Activated naive CD4-positive, alpha-beta T cell treated with anti-CD3 and anti-CD28 coated beads, Interleukin-2, amount 50 U/mL, for 16 hours (primary cell): Measurements from ENCODE around the gene KRTAP10-6.
A peak's percentile ranks its signal among the peaks of the same experiment; 100 is the strongest.
"Not testable (repeated sequence)": the region's sequence is repeated elsewhere in the genome, so short reads cannot be mapped to it uniquely, and the experiment has no call there.

Experiments
- DNase-seq: peaks from one replicate; pipeline ENCODE4 v3.0.0-alpha.2; 2020

Gene KRTAP10-6

DNA sequence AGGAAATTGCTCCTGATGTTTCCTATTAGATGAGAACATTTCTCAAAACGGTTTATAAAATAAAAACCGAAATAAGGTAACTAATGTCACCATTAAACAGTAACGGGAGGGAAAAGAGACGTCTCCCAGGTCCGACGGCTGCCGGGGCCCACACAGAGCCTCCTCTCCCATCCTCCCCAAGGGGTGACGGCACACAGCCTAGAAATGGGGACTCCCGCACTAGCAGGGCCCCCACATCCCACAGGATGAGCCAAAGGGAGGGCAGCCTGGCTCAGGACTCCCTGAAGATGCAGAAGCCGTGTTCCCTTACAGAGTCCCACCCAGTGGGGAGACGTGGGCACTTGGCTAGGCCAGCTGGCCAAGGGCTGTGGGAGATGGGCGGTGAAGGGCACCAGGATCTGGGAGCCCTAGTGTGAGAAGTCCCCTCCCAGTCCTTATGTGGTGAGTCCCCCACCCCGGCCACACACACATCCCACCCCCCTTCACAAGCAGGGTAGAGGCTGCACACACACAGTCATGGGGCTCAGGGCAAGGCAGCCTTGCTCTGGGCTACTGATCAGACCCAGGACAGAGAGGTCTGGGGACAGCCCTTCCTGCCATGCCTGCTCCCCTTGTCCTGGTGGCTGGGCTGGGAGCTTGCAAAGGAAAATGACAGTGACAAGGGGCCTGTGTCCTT lies 37.0 kb downstream of the KRTAP10-6 start:
- DNase-seq = no peak

DNA sequence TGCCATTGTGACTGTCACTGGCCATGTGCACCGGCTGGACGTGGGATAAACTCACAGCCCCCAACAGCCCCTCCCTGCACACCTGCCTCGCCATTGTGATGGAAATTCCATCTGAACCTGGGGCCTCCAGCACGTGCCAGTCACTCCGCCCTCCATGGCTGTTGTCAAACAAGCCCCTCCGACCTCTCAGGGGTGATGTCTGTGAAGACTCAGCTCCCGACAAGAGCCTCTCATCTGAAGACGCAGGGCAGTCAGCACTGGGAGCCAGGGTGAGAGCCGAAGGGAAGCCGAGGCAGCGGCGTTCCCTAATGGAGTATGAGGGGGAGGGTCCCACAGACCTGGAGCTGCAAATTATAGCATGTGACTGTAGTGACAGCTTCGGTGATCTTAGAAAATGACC lies 39.6 kb downstream of the KRTAP10-6 start:
- no peak for DNase-seq

DNA sequence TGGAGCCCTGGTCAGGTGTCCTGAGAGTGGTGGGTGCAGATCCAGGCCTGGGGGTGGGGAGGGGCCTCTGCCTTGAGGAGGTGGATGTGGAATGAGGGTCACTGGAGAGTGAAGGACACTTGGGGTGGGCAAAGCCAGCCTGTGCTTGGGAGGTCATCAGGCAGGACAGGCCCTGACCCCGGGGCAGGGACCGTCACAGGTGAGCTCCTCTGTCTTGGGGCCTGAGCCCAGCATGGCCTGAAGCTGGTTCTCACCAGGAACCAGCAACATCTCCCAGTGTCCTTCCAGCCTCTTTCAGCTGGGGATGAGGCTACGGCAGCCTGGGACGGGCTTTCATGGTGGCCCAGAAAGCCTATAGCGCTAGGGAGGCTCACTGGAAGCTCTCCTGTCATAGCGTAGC lies 40.2 kb downstream of the KRTAP10-6 start:
- DNase-seq = no peak

DNA sequence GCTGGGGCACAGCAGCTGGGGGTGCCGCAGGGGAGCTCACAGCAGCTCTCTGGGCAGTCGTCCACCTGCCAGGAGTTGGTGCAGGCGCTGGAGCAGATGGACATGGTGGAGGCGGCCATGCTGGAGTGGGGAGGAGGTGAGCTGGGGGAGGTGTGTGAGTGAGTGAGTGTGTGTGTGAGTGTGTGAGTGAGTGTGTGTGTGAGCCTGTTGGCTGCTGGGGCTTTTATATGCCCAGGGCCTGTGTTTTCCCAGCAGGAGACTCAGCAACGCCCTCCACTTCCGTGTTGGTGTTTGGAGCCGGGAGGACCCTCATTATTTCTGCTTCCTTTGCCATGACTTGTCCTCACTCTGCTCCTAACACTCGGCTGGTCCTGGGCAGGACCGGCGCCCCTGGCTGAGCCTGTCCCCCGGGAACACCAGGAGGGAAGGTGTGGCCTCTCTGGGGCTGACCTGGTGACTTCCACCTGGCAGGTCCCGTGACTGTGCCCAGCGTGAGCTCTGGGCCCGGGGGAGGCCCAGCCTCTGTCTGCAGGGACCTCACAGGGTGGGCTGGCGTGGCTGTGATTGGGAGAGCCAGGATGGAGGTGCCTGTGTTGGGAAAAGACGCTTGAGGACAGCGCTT lies 40.9 kb downstream of the KRTAP10-6 start, which contains the start of gene KRTAP10-2:
Gene KRTAP10-2, minus strand, starts transcription at position 166 of the 622 bp plus-strand sequence. Its CDS starts 47 bp downstream, at position 119.
- DNase-seq = no peak

DNA sequence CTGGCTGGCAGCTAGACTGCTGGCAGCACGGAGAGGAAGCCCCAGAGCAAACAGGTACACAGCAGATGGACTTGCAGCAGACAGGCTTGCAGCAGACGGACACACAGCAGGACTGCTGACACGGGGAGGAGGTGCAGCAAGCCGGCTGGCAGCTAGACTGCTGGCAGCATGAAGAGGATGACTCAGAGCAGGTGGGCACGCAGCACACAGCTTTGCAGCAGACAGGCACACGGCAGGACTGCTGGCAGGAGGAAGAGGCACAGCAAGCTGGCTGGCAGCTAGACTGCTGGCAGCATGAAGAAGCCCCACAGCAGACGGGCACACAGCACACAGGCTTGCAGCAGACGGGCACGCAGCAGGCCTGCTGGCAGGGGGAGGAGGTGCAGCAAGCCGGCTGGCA lies 41.5 kb downstream of the KRTAP10-6 start:
- DNase-seq = no peak

DNA sequence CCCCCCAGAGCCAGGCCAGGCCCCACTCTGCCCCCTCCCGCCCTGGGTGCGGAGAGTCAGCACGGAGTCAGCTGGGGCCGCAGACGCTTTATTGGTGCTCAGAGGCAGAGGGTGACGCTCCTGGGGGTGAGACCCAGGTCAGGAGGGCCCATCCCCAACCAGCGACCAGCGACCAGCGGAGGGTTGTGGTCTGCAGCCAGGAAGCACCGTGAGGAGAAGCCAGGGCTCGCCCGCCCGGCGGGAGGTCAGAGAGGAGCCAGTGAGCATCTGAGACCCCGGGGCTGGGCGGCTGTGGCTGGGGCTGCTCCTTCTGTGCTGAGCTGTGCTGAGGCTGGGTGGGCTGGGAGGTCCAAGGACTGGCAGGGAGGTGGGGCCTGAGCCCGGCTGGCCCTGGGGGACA lies 42.0 kb downstream of the KRTAP10-6 start:
- DNase-seq = not testable (repeated sequence)

DNA sequence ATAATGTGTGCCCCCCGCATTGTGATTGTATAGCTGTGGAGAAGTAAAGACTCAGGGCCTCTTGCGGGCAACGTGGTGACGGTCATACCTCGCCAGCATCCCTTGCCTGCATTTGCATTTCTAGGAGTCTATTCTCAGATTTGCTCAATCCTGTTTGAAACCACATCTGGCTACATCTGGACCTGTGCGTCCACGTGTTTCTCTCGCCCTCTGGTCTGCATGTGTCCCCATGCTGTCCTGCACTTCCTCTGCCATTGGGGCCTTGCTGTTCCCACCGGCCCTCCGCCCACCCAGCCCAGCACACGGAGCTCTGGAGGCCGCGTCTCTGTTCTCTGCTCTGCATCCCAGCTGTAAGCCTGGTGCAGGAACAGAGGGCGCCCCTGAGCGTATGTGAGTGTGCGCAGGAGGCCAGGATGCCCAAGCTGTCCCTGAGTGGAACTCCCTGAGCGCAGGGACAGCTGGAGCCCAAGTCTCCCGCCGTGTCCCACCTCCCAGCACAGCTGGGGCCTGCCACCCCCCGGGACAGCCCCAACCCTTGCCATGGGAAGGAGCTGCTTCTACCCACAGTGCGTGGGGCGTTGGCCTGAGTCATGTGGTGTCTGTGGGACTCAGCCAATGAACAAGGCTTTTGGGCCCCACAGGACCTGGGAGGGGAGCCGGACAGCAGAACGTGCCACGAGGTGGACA lies 42.6 kb downstream of the KRTAP10-6 start:
- no peak for DNase-seq

DNA sequence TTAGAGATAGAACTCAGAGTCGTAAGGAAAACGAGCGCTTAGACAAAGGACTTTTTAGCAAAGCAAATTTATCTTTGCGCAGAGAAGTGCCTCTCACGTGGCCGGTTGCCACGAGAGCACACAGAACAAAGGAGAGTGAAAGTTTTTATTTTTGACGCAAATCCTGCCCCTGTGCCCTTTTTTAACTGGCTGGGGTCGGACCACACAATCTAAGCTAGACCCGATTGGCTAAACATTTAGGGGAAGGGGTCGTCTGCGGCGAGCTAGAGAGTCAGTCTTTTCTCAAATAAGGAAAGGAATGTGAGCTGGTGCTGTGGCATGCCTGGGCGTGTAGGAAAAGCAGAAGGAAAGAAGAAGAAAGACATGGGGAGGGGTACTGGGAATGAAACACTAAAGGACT lies 43.4 kb downstream of the KRTAP10-6 start:
- DNase-seq = no peak

DNA sequence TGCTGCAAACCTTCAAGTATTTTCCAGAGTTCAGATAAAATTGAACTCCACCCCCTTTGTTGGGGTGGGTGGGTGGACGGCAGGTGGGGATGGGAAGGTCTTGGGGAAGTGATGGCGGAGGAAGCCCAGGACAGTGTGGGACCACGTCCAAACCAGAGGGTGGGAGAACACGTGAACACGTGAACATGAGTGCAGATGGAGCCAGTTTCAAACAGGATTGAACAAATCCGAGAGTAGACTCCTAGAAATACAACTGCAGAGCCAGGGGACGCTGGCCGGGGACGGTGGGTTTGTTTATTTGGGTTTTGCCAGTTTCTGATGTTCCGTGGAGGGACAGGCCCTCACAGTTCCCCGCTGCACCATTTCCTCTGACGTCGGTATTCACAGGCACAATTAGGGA lies 43.9 kb downstream of the KRTAP10-6 start:
- DNase-seq = no peak

DNA sequence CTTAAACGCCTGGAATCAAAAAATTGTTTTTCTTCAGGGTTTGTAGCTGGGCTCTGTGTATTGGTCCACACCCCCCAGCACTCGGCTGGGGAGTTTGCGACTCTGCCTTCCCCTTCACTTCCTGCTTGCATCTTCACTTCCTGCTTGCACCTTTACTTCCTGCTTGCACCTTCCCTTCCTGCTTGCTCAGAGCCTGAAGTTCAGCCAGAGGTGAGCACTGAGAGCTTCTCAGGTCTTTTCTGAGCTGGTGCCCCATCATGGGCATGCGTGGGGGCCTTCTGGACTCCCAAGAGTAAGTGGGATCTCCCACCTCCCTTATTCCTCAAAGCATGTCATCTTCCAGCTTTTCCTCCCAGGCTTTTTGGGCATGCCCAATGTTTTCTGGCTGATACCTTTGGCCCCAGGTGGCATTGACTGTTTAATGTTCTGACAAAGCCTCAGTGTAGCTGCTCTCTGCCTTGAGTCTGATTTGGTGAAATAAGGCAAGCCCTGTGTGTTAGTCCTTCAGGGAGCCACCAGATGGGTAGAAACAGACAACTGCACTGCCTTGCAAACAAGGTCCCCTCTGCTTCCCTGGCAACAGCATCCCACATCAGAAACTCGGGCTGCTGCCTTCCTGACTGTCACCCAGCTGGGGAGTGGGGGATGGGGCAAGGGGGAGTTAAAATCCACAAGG lies 44.5 kb downstream of the KRTAP10-6 start:
- DNase-seq = peak; percentile 38

DNA sequence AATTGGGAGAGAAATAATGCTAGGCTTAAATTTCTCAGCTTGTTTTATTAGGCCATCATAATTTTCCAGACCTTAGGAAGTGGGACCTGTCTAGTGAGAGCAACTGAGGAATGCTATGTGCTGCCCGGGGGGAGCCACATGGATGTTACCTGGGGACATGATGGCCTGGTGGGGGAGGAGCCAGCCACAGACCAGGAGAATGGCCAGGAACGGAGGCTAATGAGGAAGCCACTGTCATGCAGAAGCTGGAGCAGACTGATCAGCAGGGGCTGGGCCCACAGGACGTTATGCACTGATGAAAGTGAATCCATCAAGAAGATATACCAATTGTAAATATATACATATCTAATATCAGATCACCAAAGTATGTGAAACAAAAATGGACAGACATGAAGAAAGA lies 47.7 kb downstream of the KRTAP10-6 start:
- no peak for DNase-seq

DNA sequence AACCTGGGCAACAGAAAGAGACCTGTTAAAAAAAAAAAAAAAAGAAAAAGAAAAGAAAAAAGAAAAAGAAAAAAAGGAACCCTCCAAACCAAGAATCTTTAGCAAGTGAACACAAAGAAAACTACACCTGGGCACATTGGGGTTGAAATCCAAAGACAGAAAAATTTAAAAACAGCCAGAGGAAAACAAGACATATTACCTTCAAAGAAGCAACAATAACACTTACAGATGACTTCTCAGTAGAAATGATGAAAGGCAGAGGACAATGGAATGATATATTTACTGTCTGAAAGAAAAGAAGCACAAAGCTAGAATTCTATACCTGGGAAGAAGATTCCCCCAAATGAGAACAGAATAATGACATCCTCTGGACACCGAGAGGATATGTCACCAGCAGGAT lies 49.6 kb downstream of the KRTAP10-6 start:
- no peak for DNase-seq
